Bronchial epithelial cell (primary cell): Measurements from ENCODE around the gene ZNRF3. TPM values are rescaled to one million over a fixed set of nuclear protein-coding genes. Genes with fewer than 3 reads are reported as not detected.

Source experiments
- DNase-seq: peaks from one replicate; pipeline ENCODE4 v3.0.0-alpha.2; 2010; ENCODE audit warnings: low read depth
- FAIRE-seq: peaks from 2 replicates; lab custom pipeline; 2011; peaks lifted over from hg19 to GRCh38; lab: Jason Lieb, UNC
- H3K27me3 ChIP-seq: 2 replicates; pipeline ENCODE4 v1.5.1; 2011; ENCODE audit warnings: low read length; ENCODE audit not compliant: control insufficient read depth, insufficient read depth
- H3K36me3 ChIP-seq: 2 replicates; pipeline ENCODE4 v1.5.1; 2011; ENCODE audit warnings: low read length; ENCODE audit not compliant: control insufficient read depth, insufficient read depth
- H3K4me3 ChIP-seq: 2 replicates; pipeline ENCODE4 v1.5.1; 2011; ENCODE audit warnings: mild to moderate bottlenecking, low read depth, low read length, control low read depth
- total RNA-seq: library from RNA; depleted of rRNA; stranded (reverse); fragments of >200 nt; gene quantifications from 2 replicates; pipeline ENCODE4 v1.2.1, GENCODE V29; 2014
- TF ChIP-seq, protein P1 (sequence below): IDR thresholded peaks from 2 replicates; pipeline ENCODE4 v1.5.1; 2011; ENCODE audit warnings: mild to moderate bottlenecking, moderate library complexity, low read length, control low read depth, inconsistent platforms; ENCODE audit not compliant: insufficient read depth, severe bottlenecking

Gene ZNRF3
- total RNA-seq, 1 donor from 2014 or later, result 3.4 TPM

DNA sequence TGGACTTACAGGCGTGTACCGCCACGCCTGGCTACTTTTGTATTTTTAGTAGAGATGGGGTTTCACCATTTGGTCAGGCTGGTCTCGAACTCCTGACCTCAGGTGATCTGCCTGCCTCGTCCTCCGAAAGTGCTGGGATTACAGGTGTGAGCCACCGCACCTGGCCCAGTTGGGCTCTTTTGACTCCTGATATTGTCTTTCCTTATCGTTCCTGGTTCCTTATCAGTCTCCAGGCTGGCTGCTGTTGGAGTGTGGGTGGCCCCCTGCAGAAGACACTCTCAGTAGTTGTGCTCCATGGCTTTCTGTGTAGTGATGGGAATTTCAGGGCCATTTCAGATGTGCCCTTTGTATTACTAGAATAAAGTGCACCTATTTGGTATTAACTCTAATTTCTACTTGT, 123.0 kb downstream of the ZNRF3 start:
- no peaks in the 10 kb centered on the region for H3K27me3 ChIP-seq
- no peak for DNase-seq
- FAIRE-seq, result no peak
- TF ChIP-seq, protein P1, sequence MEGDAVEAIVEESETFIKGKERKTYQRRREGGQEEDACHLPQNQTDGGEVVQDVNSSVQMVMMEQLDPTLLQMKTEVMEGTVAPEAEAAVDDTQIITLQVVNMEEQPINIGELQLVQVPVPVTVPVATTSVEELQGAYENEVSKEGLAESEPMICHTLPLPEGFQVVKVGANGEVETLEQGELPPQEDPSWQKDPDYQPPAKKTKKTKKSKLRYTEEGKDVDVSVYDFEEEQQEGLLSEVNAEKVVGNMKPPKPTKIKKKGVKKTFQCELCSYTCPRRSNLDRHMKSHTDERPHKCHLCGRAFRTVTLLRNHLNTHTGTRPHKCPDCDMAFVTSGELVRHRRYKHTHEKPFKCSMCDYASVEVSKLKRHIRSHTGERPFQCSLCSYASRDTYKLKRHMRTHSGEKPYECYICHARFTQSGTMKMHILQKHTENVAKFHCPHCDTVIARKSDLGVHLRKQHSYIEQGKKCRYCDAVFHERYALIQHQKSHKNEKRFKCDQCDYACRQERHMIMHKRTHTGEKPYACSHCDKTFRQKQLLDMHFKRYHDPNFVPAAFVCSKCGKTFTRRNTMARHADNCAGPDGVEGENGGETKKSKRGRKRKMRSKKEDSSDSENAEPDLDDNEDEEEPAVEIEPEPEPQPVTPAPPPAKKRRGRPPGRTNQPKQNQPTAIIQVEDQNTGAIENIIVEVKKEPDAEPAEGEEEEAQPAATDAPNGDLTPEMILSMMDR, result no peak
- no peak overlapping the region for H3K4me3 ChIP-seq
- no peaks in the 10 kb centered on the region for H3K36me3 ChIP-seq

DNA sequence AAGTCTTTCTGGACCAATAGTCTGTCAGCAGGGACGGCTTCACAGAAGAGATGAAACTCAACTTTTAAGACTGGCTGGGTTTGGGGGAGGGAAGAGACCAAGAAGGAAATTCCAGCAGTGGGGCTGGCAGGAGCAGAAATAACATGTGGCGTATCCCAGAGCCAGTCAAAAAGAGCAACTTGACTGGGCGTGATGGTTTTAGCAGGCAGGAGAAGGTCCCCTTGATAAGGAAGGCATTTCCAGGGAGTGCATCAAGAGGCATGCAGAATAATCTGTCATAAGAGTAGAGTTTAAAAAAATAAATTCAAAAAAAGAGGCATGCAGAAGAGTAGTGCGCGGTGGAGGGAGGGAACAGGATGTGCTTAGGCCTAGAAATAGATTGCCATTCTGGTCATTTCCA, 125.8 kb downstream of the ZNRF3 start:
- Histone ChIP-seq H3K4me3 (no peak overlapping the region), H3K27me3 (no peaks in the 10 kb centered on the region), H3K36me3 (no peaks in the 10 kb centered on the region)
- TF ChIP-seq, protein P1, result no peak
- no peak for FAIRE-seq
- DNase-seq, result no peak

DNA sequence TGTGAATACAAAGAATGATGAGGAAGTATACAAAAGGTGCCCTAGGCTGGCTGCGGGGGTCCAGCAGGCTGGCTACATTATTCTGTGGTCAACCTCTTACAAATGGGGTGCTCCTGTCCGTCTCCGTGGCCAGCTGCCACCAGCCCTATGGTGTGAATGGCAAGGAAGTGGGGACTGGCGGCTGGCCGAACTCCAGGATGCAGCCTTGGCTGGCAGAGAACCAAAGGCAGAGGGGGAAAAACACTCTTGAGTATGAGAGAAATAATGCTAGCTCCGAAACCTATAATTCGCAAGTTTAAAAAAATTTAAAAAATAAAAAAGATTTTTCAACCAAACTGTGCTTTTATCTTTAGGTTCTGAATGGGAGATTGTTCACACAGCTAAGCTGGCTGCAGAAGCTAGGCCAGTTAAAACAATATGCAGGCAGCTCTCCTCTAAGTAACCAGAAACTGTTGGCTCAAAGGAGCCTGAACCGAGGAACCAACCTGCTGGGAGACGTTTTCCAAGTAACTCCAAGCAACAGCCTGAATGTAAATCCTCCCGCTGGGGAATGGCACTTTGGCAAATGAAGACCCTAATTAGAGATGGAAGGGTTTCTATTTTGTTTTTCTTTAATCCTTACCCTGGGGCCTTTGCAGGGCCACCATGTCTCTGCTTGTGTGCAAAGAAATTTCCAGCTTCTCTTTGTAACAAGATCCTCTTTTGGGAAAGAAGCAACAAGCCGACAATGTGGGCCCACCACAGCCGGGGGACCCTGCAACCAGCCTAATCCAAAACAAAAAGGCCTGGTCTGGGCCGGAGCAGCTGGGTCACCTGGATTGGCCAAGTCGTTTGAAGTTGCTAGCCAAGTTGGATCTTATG, 128.1 kb downstream of the ZNRF3 start:
- H3K4me3 ChIP-seq, result no peak overlapping the region
- TF ChIP-seq, protein P1, result no peak
- no peaks in the 10 kb centered on the region for H3K27me3 ChIP-seq
- no peak for FAIRE-seq
- H3K36me3 ChIP-seq, result no peaks in the 10 kb centered on the region
- no peak for DNase-seq

DNA sequence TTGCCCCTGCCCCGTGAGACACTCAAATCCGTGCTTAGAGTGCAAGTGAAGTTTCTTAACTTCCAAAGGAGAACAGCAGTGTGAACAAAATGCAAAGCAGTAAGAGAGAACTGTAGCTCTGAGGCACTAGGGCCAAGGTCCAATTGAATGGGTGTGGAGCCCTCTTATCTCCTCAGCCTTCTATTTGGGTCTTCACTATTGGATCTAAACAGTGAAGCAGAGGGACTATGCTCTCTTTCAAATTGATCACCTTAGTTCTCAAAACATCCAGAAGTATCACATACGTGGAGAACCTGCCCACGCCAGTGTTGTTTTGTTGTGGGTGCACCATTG, 128.7 kb downstream of the ZNRF3 start:
- Histone ChIP-seq H3K4me3 (no peak overlapping the region), H3K27me3 (no peaks in the 10 kb centered on the region), H3K36me3 (no peaks in the 10 kb centered on the region)
- DNase-seq (no peak), FAIRE-seq (no peak)
- TF ChIP-seq, protein P1, result no peak

DNA sequence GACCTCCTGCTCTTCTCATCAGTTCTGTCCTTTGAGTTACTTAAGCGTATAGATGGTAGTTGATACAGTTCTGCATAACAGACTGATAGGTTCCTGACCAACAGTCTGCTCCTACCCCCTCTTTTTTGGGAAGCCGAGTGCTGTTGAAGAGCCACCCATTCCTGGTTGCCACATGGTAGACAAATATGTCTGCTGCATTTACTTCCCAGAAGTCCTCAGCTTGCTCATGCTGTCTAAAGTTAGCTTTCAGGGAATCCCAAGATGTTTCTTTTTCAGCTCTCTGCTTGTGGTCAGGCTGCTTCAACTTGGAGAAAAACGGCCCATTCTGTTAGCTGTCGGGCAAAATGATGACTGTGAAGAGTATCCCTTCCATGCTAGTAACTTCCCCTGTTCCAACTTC, 129.6 kb downstream of the ZNRF3 start:
- DNase-seq (no peak), FAIRE-seq (no peak)
- no peaks in the 10 kb centered on the region for H3K27me3 ChIP-seq
- H3K4me3 ChIP-seq, result no peak overlapping the region
- TF ChIP-seq, protein P1, result no peak
- no peaks in the 10 kb centered on the region for H3K36me3 ChIP-seq

DNA sequence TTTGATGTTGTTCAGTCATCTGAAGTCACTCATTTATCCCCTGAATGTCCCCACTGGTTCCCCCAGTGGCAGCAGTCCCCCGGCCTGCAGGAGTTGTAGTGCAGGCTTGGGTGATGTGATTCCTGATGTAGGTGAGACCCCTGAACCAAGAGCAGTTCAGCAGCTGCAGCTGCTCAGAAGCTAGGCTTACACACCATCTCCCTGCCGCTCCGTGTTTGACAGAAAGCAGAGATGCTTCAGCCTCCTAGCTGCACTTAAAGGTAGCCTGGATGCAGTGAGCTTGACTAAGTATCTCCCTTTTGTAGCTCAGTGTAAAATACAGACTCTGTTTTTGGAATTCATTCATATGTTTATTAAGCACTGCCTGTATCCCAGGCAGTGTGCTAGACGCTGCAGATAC, 130.9 kb downstream of the ZNRF3 start:
- FAIRE-seq, result no peak
- Histone ChIP-seq H3K4me3 (no peak overlapping the region), H3K27me3 (no peaks in the 10 kb centered on the region), H3K36me3 (no peaks in the 10 kb centered on the region)
- no peak for DNase-seq
- TF ChIP-seq, protein P1, result no peak
